ENCODE measurements around the gene ADAM12.
"Not testable (repeated sequence)": the region's sequence is repeated elsewhere in the genome, so short reads cannot be mapped to it uniquely, and the experiment has no call there.

The ADAM12 gene

GRCh38 chr10:125984865-125985495 lies 403.3 kb downstream of the ADAM12 start:
- H2AFZ ChIP-seq (ENCODE audit: low read depth, low read length) = no peak overlapping the region
- H3K4me3 ChIP-seq (ENCODE audit: low read length) = no peak overlapping the region
- H3K36me3 ChIP-seq (ENCODE audit: insufficient read depth, low read length) = no peaks in the 10 kb centered on the region
- H3K9me3 ChIP-seq (ENCODE audit: low read length) = peaks cover 2% of the 10 kb centered on the region
- H3K4me1 ChIP-seq (ENCODE audit: insufficient read depth, low read length) = peaks cover 14% of the 10 kb centered on the region
- no peaks in the 10 kb centered on the region for H3K27me3 ChIP-seq (ENCODE audit: insufficient read depth, low read length)

- no peaks in the 10 kb centered on the region for H3K9me3 ChIP-seq (ENCODE audit: low read length)
- H3K4me3 ChIP-seq (ENCODE audit: low read length) = no peak overlapping the region
- no peaks in the 10 kb centered on the region for H3K36me3 ChIP-seq (ENCODE audit: insufficient read depth, low read length)
- no peaks in the 10 kb centered on the region for H3K27me3 ChIP-seq (ENCODE audit: insufficient read depth, low read length)
- H2AFZ ChIP-seq (ENCODE audit: low read depth, low read length) = no peak overlapping the region
- H3K4me1 ChIP-seq (ENCODE audit: insufficient read depth, low read length) = peaks cover 14% of the 10 kb centered on the region
Measured at GRCh38 chr10:125984346-125984745, 403.9 kb downstream of the ADAM12 start.

GRCh38 chr10:125983656-125984055 lies 404.6 kb downstream of the ADAM12 start:
- no peak overlapping the region for H2AFZ ChIP-seq (ENCODE audit: low read depth, low read length)
- peaks cover 14% of the 10 kb centered on the region for H3K4me1 ChIP-seq (ENCODE audit: insufficient read depth, low read length)
- H3K4me3 ChIP-seq (ENCODE audit: low read length) = no peak overlapping the region
- H3K9me3 ChIP-seq (ENCODE audit: low read length) = no peaks in the 10 kb centered on the region
- no peaks in the 10 kb centered on the region for H3K36me3 ChIP-seq (ENCODE audit: insufficient read depth, low read length)
- H3K27me3 ChIP-seq (ENCODE audit: insufficient read depth, low read length) = no peaks in the 10 kb centered on the region

- Histone ChIP-seq H3K27me3 (ENCODE audit: insufficient read depth, low read length) (no peaks in the 10 kb centered on the region), H2AFZ (ENCODE audit: low read depth, low read length) (no peak overlapping the region), H3K4me3 (ENCODE audit: low read length) (no peak overlapping the region)
Measured at GRCh38 chr10:125983161-125983560, 405.1 kb downstream of the ADAM12 start.

GRCh38 chr10:125982260-125982948 lies 405.9 kb downstream of the ADAM12 start:
- Histone ChIP-seq H3K4me3 (ENCODE audit: low read length) (no peak overlapping the region), H3K4me1 (ENCODE audit: insufficient read depth, low read length) (peaks cover 14% of the 10 kb centered on the region), H3K36me3 (ENCODE audit: insufficient read depth, low read length) (no peaks in the 10 kb centered on the region), H3K9me3 (ENCODE audit: low read length) (no peaks in the 10 kb centered on the region), H3K27me3 (ENCODE audit: insufficient read depth, low read length) (no peaks in the 10 kb centered on the region), H2AFZ (ENCODE audit: low read depth, low read length) (no peak overlapping the region)

More at GRCh38 chr10:125983161-125983560, 405.1 kb downstream of the ADAM12 start:
- H3K4me1 ChIP-seq (ENCODE audit: insufficient read depth, low read length) = peaks cover 14% of the 10 kb centered on the region
- H3K9me3 ChIP-seq (ENCODE audit: low read length) = no peaks in the 10 kb centered on the region
- no peaks in the 10 kb centered on the region for H3K36me3 ChIP-seq (ENCODE audit: insufficient read depth, low read length)

- H3K4me1 ChIP-seq (ENCODE audit: insufficient read depth, low read length) = peaks cover 14% of the 10 kb centered on the region
- H3K9me3 ChIP-seq (ENCODE audit: low read length) = no peaks in the 10 kb centered on the region
- no peaks in the 10 kb centered on the region for H3K36me3 ChIP-seq (ENCODE audit: insufficient read depth, low read length)
- no peaks in the 10 kb centered on the region for H3K27me3 ChIP-seq (ENCODE audit: insufficient read depth, low read length)
- no peak overlapping the region for H3K4me3 ChIP-seq (ENCODE audit: low read length)
- H2AFZ ChIP-seq (ENCODE audit: low read depth, low read length) = no peak overlapping the region
Measured at GRCh38 chr10:125980521-125981035, 407.7 kb downstream of the ADAM12 start.

DNA sequence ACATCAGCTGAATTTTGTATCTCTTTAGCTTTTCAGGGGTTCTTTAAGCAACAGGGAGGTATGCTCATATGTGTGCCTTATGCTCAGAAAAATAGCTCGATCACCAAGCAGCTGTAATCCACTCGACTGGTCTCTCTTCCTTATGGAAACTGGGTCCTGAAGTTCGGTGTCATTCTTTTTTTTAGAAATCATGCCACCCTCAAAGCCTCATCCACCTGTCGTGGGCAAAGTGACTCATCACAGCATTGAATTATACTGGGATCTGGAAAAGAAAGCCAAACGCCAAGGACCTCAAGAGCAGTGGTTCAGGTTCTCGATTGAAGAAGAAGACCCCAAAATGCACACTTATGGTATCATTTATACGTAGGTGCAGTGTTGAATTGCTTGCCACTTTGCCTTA lies 408.3 kb downstream of the ADAM12 start:
- peaks cover 14% of the 10 kb centered on the region for H3K4me1 ChIP-seq (ENCODE audit: insufficient read depth, low read length)
- no peaks in the 10 kb centered on the region for H3K9me3 ChIP-seq (ENCODE audit: low read length)
- no peak overlapping the region for H3K4me3 ChIP-seq (ENCODE audit: low read length)
- no peak overlapping the region for H2AFZ ChIP-seq (ENCODE audit: low read depth, low read length)
- no peaks in the 10 kb centered on the region for H3K36me3 ChIP-seq (ENCODE audit: insufficient read depth, low read length)
- no peaks in the 10 kb centered on the region for H3K27me3 ChIP-seq (ENCODE audit: insufficient read depth, low read length)

- no peaks in the 10 kb centered on the region for H3K36me3 ChIP-seq (ENCODE audit: insufficient read depth, low read length)
- H2AFZ ChIP-seq (ENCODE audit: low read depth, low read length) = no peak overlapping the region
- no peak overlapping the region for H3K4me3 ChIP-seq (ENCODE audit: low read length)
- H3K4me1 ChIP-seq (ENCODE audit: insufficient read depth, low read length) = peaks cover 7% of the 10 kb centered on the region
- peaks cover 2% of the 10 kb centered on the region for H3K9me3 ChIP-seq (ENCODE audit: low read length)
- H3K27me3 ChIP-seq (ENCODE audit: insufficient read depth, low read length) = no peaks in the 10 kb centered on the region
Measured at GRCh38 chr10:125976960-125977605, 411.2 kb downstream of the ADAM12 start.

DNA sequence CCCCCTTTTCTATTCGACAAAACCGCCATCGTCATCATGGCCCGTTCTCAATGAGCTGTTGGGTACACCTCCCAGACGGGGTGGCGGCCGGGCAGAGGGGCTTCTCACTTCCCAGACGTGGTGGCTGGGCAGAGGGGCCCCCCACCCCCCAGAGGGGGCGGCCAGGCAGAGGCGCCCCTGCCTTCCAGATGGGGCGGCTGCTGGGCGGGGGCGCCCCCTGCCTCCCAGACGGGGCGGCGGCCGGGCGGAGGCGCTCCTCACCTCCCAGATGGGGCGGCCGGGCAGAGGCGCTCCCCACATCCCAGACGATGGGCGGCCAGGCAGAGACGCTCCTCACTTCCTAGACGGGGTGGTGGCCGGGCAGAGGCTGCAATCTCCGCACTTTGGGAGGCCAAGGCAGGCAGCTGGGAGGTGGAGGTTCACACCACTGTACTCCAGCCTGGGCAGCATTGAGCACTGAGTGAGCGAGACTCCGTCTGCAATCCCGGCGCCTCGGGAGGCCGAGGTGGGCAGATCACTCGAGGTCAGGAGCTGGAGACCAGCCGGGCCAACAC lies 418.1 kb downstream of the ADAM12 start:
- H2AFZ ChIP-seq (ENCODE audit: low read depth, low read length); H3K36me3 ChIP-seq (ENCODE audit: insufficient read depth, low read length); H3K27me3 ChIP-seq (ENCODE audit: insufficient read depth, low read length); H3K4me3 ChIP-seq (ENCODE audit: low read length); H3K9me3 ChIP-seq (ENCODE audit: low read length); H3K4me1 ChIP-seq (ENCODE audit: insufficient read depth, low read length): not testable (repeated sequence)

DNA sequence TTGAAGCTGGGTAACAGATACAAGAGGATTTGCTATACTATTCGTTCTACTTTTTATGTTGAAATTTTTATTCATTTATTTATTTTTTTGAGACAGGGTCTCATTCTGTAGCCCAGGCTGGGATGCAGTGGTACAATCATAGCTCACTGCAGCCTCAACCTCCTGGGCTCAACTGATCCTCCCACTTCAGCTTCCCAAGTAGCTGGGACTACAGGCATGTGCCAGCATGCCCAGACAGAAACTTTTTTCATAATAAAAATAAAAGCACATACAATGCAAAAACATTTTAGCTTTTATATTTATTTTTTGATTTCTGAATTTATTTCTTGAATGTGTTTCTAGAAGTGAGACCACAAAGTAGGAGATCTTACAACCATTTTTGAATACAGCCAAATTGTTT lies 420.7 kb downstream of the ADAM12 start:
- Histone ChIP-seq H3K36me3 (ENCODE audit: insufficient read depth, low read length) (no peaks in the 10 kb centered on the region), H3K4me1 (ENCODE audit: insufficient read depth, low read length) (no peaks in the 10 kb centered on the region), H3K9me3 (ENCODE audit: low read length) (peaks cover under 1% of the 10 kb centered on the region), H3K4me3 (ENCODE audit: low read length) (no peak overlapping the region), H3K27me3 (ENCODE audit: insufficient read depth, low read length) (no peaks in the 10 kb centered on the region), H2AFZ (ENCODE audit: low read depth, low read length) (no peak overlapping the region)

DNA sequence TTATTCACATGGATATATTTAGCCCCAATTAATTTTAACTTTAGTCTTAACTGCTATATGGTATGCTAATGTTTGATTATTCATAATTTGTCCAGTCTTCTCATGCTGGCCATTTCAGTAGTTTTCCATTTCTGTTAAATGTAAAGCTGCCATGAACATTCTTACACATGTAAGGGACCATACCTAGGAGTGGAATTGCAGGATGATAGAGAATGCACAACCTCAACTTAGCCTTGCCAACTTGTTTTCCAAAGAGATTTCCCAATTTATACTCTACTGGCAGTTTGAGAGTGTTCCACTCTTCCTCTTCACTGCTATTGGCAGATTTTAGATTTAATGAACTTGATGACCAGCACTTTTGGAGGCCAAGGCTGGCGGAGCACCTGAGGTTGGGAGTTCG lies 423.7 kb downstream of the ADAM12 start:
- H2AFZ ChIP-seq (ENCODE audit: low read depth, low read length) = no peak overlapping the region
- H3K27me3 ChIP-seq (ENCODE audit: insufficient read depth, low read length) = no peaks in the 10 kb centered on the region
- no peaks in the 10 kb centered on the region for H3K36me3 ChIP-seq (ENCODE audit: insufficient read depth, low read length)
- no peaks in the 10 kb centered on the region for H3K4me1 ChIP-seq (ENCODE audit: insufficient read depth, low read length)
- peaks cover 2% of the 10 kb centered on the region for H3K9me3 ChIP-seq (ENCODE audit: low read length)
- no peak overlapping the region for H3K4me3 ChIP-seq (ENCODE audit: low read length)
